Medulla oblongata (tissue), 1 donor: ENCODE results near the gene OR10A4.
"Not testable (repeated sequence)": the region's sequence is repeated elsewhere in the genome, so short reads cannot be mapped to it uniquely, and the experiment has no call there.

Experiments used
- DNase-seq: peaks from one replicate; pipeline ENCODE4 v3.0.0-alpha.2; 2015; ENCODE audit errors: extremely low spot score

OR10A4 gene

GRCh38 chr11:6876325-6876724 is at the start of gene OR10A4:
TSS of gene OR10A4 (plus strand) at chr11:6876625. CDS start at chr11:6876648, 23 bp downstream.
- DNase-seq, result no peak

- DNase-seq, result no peak
Observed at GRCh38 chr11:6828103-6828502, 48.3 kb upstream of the OR10A4 start.

- DNase-seq, result no peak
Observed at GRCh38 chr11:6833356-6833755, 43.1 kb upstream of the OR10A4 start.

- peak; percentile 3 for DNase-seq
Observed at GRCh38 chr11:6834021-6834420, 42.4 kb upstream of the OR10A4 start.

GRCh38 chr11:6841694-6842093 is 34.7 kb upstream of the OR10A4 start:
- no peak for DNase-seq

- DNase-seq, result no peak
Observed at GRCh38 chr11:6843670-6844069, 32.8 kb upstream of the OR10A4 start.

GRCh38 chr11:6844356-6844755 is 32.1 kb upstream of the OR10A4 start:
- no peak for DNase-seq

GRCh38 chr11:6845383-6845782 is 31.0 kb upstream of the OR10A4 start, which contains the start of gene OR10A5:
TSS of gene OR10A5 (plus strand) at chr11:6845683. CDS start at chr11:6845683, 0 bp downstream.
- no peak for DNase-seq

- DNase-seq, result no peak
Observed at GRCh38 chr11:6850526-6850925, 25.9 kb upstream of the OR10A4 start.

GRCh38 chr11:6854801-6855200 is 21.6 kb upstream of the OR10A4 start:
- not testable (repeated sequence) for DNase-seq

- no peak for DNase-seq
Observed at GRCh38 chr11:6855971-6856541, 20.4 kb upstream of the OR10A4 start.

GRCh38 chr11:6856871-6857270 is 19.6 kb upstream of the OR10A4 start:
- no peak for DNase-seq

- DNase-seq, result no peak
Observed at GRCh38 chr11:6862961-6863360, 13.5 kb upstream of the OR10A4 start, which contains the start of gene OR10A2. TSS of gene OR10A2 (plus strand) at chr11:6863057. CDS start at chr11:6869755, 6,698 bp downstream.

GRCh38 chr11:6864438-6864837 is 12.0 kb upstream of the OR10A4 start:
- DNase-seq, result no peak

GRCh38 chr11:6871278-6871677 is 5.1 kb upstream of the OR10A4 start:
- DNase-seq, result no peak

- DNase-seq, result no peak
Observed at GRCh38 chr11:6875761-6876160, 664 bp upstream of the OR10A4 start.

GRCh38 chr11:6876914-6877313 is 489 bp downstream of the OR10A4 start:
- no peak for DNase-seq

GRCh38 chr11:6882751-6883150 is 6.3 kb downstream of the OR10A4 start:
- DNase-seq, result no peak

GRCh38 chr11:6887711-6888110 is 11.3 kb downstream of the OR10A4 start:
- not testable (repeated sequence) for DNase-seq

- no peak for DNase-seq
Observed at GRCh38 chr11:6888830-6889229, 12.4 kb downstream of the OR10A4 start.

GRCh38 chr11:6889835-6890234 is 13.4 kb downstream of the OR10A4 start:
- DNase-seq, result no peak

- no peak for DNase-seq
Observed at GRCh38 chr11:6892400-6892799, 16.0 kb downstream of the OR10A4 start, which contains the start of gene OR2D2. TSS of gene OR2D2 (minus strand) at chr11:6892500. CDS start at chr11:6892500, 0 bp downstream.

GRCh38 chr11:6894097-6894496 is 17.7 kb downstream of the OR10A4 start:
- no peak for DNase-seq

GRCh38 chr11:6895010-6895409 is 18.6 kb downstream of the OR10A4 start:
- DNase-seq, result no peak
